ENCODE data around the gene MAML2.

DNA sequence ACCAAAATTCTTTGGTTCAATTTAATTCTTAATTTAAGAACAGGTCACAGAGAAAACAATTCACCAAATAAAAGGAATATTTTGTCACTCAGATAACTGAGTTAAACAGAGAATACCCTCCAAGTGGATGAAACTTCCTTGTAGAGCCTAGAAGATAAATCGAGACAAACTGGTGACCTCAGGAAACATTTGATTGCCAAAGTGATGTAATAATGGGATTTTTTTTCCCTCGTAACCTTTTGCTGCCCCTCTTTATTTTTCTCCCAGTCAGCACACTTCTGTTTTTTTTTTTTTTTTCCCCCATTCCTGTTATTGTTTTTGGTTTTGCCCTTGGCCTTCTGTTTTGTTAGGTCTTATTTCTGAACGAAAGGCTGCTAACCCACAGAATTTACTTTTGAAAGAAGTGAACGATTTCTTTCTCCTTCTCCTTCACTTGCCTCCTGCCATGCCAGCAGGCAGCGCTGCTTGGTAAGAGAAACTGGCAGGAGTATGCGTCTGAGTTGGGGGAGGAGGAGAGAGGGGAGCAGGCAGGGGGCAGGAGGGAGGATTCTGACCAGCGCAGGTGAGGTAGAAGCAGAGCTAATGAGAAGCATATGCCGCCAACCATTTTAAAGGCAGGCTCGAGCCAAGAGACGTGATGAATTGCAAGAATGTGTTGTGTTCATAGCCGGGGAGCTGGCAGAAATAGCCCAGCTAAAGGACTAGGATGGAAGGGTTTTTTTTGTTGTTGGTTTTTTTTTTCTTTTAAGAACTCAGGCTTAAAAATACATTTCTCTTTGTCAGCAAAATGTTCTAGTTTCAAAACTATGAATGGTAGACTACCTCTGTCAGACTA is 297.2 kb downstream of the MAML2 start:
- TF ChIP-seq, protein P1, sequence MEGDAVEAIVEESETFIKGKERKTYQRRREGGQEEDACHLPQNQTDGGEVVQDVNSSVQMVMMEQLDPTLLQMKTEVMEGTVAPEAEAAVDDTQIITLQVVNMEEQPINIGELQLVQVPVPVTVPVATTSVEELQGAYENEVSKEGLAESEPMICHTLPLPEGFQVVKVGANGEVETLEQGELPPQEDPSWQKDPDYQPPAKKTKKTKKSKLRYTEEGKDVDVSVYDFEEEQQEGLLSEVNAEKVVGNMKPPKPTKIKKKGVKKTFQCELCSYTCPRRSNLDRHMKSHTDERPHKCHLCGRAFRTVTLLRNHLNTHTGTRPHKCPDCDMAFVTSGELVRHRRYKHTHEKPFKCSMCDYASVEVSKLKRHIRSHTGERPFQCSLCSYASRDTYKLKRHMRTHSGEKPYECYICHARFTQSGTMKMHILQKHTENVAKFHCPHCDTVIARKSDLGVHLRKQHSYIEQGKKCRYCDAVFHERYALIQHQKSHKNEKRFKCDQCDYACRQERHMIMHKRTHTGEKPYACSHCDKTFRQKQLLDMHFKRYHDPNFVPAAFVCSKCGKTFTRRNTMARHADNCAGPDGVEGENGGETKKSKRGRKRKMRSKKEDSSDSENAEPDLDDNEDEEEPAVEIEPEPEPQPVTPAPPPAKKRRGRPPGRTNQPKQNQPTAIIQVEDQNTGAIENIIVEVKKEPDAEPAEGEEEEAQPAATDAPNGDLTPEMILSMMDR (CRISPR knock-in tag; IDR thresholded peaks at IDR 0.05) = no peak
- no peak for TF ChIP-seq TCF7 (IDR thresholded peaks at IDR 0.05; ENCODE audit: low read depth)
